ENCODE measurements around the gene TTC14. TPM values are rescaled to one million over a fixed set of nuclear protein-coding genes. Genes with fewer than 3 reads are reported as not detected.

TTC14 gene
- total and polyA plus RNA-seq, 10 of the 15 experiments (the other 5 are each of a cell fraction or from before 2014, with no cell fraction given): 14.0 to 81.5 (median 29.4) TPM

GRCh38 chr3:180595559-180595935 is 6.4 kb upstream of the TTC14 start:
- intact Hi-C loops (cut with micrococcal nuclease; ENCODE audit: unreplicated experiment) (loop anchor here (1.0 to 5.0 kb wide), 4 partner anchors 558 to 847 kb away; partner anchors contain the start of gene PEX5L), in situ Hi-C loops (cut with MboI) (loop anchor here (10.0 kb wide), 1 partner anchor 841 kb away; no protein-coding TSS in a partner anchor)
- RAD21 ChIA-PET (ENCODE audit: unreplicated experiment): interaction anchor here (0.6 to 2.0 kb wide), 25 partner anchors 20 to 949 kb away, joined by 3 to 34 read pairs (median 4); no protein-coding TSS in a partner anchor
- CTCF ChIA-PET: interaction anchor here (0.6 to 3.4 kb wide), 25 partner anchors 9 to 974 kb away, joined by 3 to 43 read pairs (median 4); no protein-coding TSS in a partner anchor
- Histone ChIP-seq H3K9ac (ENCODE audit: control insufficient read depth, insufficient read depth, low read length) (no peak overlapping the region), H4K20me1 (ENCODE audit: control insufficient read depth, insufficient read depth) (no peaks in the 10 kb centered on the region), H2AFZ (ENCODE audit: control insufficient read depth, low read depth, low read length) (no peak overlapping the region), H3K36me3 (ENCODE audit: control insufficient read depth in 2 of 2, insufficient read depth in 2 of 2, low read length in 1 of 2) (no peaks in the 10 kb centered on the region), H3K79me2 (ENCODE audit: control insufficient read depth, insufficient read depth, low read length) (no peaks in the 10 kb centered on the region), H3K27me3 (replicated peaks in 1 of 2; ENCODE audit: control insufficient read depth in 2 of 2, insufficient read depth in 2 of 2, low read length in 1 of 2) (no peaks in the 10 kb centered on the region), H3K4me3 (no peak overlapping the region), H3K4me2 (ENCODE audit: control insufficient read depth, insufficient read depth) (no peak overlapping the region), H3K4me1 (ENCODE audit: control insufficient read depth, insufficient read depth, low read length) (no peaks in the 10 kb centered on the region), H3K9me3 (replicated peaks; ENCODE audit: control insufficient read depth, insufficient read depth, low read length) (no peaks in the 10 kb centered on the region), H3K27ac (ENCODE audit: control insufficient read depth, insufficient read depth) (no peak overlapping the region)
- no peak for FAIRE-seq
- 0% methylated on average over 1 of the region's 1 CpG for WGBS (ENCODE audit: insufficient coverage, insufficient replicate concordance, low lambda C conversion rate, missing lambda C conversion rate)
- no peak for TF ChIP-seq MXI1 (IDR thresholded peaks at IDR 0.05; ENCODE audit: low read depth, low read length)
- no peak for TF ChIP-seq ZNF274 (IDR thresholded peaks at IDR 0.05; ENCODE audit: insufficient read depth, insufficient read length)
- DNase-seq (ENCODE audit: low read depth, low spot score): no peak
- no TSS peak for BruUV-seq (replicated peaks)
- no peak for ATAC-seq
- POLR2A ChIA-PET: no interaction called here
- SMC1A ChIA-PET (ENCODE audit: uncharacterized antibody, unreplicated experiment): interaction anchor here (0.7 to 2.3 kb wide), 17 partner anchors 9 to 952 kb away, joined by 3 to 19 read pairs (median 4); no protein-coding TSS in a partner anchor

- no peak overlapping the region for H3K4me2 ChIP-seq (ENCODE audit: control insufficient read depth, insufficient read depth)
- POLR2A ChIA-PET: no interaction called here
- intact Hi-C loops (cut with micrococcal nuclease; ENCODE audit: unreplicated experiment) (loop anchor here (5.0 kb wide), 2 partner anchors 77 to 948 kb away; partner anchors contain the start of genes CCDC39 and USP13), in situ Hi-C loops (cut with MboI) (loop anchor here (5.0 to 25.0 kb wide), 3 partner anchors 673 to 1263 kb away; partner anchors contain the start of gene MFN1)
- BruUV-seq (replicated peaks): no TSS peak
- FAIRE-seq: no peak
- TF ChIP-seq PKNOX1 (IDR thresholded peaks at IDR 0.05) (no peak), EED (IDR thresholded peaks at IDR 0.05; ENCODE audit: low read depth) (no peak), MTA2 (IDR thresholded peaks at IDR 0.05; ENCODE audit: low read depth) (no peak), USF1 (IDR thresholded peaks at IDR 0.05; ENCODE audit: borderline replicate concordance, extremely low read length, insufficient read depth, low read depth, low read length) (no peak), MYB (IDR thresholded peaks at IDR 0.05; ENCODE audit: borderline replicate concordance, low read depth, low read length) (no peak), ELK1 (IDR thresholded peaks at IDR 0.05; ENCODE audit: low read depth, low read length) (no peak), RCOR1 (conservative IDR thresholded peaks at IDR 0.05; ENCODE audit: low read depth, low read length) (no peak), ASH2L (IDR thresholded peaks at IDR 0.05; ENCODE audit: borderline replicate concordance, low read depth) (no peak)
- H4K20me1 ChIP-seq (ENCODE audit: control insufficient read depth, insufficient read depth): no peaks in the 10 kb centered on the region
- CTCF ChIA-PET: interaction anchor here (2.5 kb wide), 1 partner anchor 671 kb away, joined by 11 read pairs; no protein-coding TSS in a partner anchor
- H3K27ac ChIP-seq (ENCODE audit: control insufficient read depth, insufficient read depth): no peak overlapping the region
- DNase-seq (ENCODE audit: low read depth, low spot score): no peak
- no peak overlapping the region for H2AFZ ChIP-seq (ENCODE audit: control insufficient read depth, low read depth, low read length)
- peaks cover 19% of the 10 kb centered on the region for H3K79me2 ChIP-seq (ENCODE audit: control insufficient read depth, insufficient read depth, low read length)
- WGBS (ENCODE audit: insufficient coverage, insufficient replicate concordance, low lambda C conversion rate, missing lambda C conversion rate): 97% methylated on average over 15 of the region's 15 CpGs
- SMC1A ChIA-PET (ENCODE audit: uncharacterized antibody, unreplicated experiment): interaction anchor here (1.0 to 2.1 kb wide), 3 partner anchors 11 to 789 kb away, joined by 3 to 7 read pairs (median 6); no protein-coding TSS in a partner anchor
- no peak for ATAC-seq
- H3K4me1 ChIP-seq (ENCODE audit: control insufficient read depth, insufficient read depth, low read length): no peaks in the 10 kb centered on the region
- peaks cover 4% of the 10 kb centered on the region; the same call in 2 of the 3 replicates for H3K9me3 ChIP-seq (replicated peaks; ENCODE audit: control insufficient read depth, insufficient read depth, low read length)
- no peak overlapping the region for H3K4me3 ChIP-seq
- peaks cover 0 to 4% of the 10 kb centered on the region in 2 experiments; a peak in 1 of 4 replicates for H3K36me3 ChIP-seq (ENCODE audit: control insufficient read depth in 2 of 2, insufficient read depth in 2 of 2, low read length in 1 of 2)
- RAD21 ChIA-PET (ENCODE audit: unreplicated experiment): interaction anchor here (1.0 to 1.7 kb wide), 3 partner anchors 15 to 949 kb away, joined by 3 to 4 read pairs (median 4); no protein-coding TSS in a partner anchor
- H3K27me3 ChIP-seq (replicated peaks in 1 of 2; ENCODE audit: control insufficient read depth in 2 of 2, insufficient read depth in 2 of 2, low read length in 1 of 2): no peaks in the 10 kb centered on the region
- H3K9ac ChIP-seq (ENCODE audit: control insufficient read depth, insufficient read depth, low read length): no peak overlapping the region
Observed at GRCh38 chr3:180600473-180600872, 1.5 kb upstream of the TTC14 start.
